ENCODE data around the gene MAP2K1.
"Not testable (repeated sequence)": the region's sequence is repeated elsewhere in the genome, so short reads cannot be mapped to it uniquely, and the experiment has no call there.

The MAP2K1 gene

GRCh38 chr15:66393037-66393436, 6.3 kb downstream of the MAP2K1 start:
- DNase-seq (ENCODE audit: low read depth in 2 of 2, low spot score in 1 of 2) = not testable (repeated sequence)

GRCh38 chr15:66394472-66394871, 7.8 kb downstream of the MAP2K1 start:
- no peak for DNase-seq (ENCODE audit: low read depth in 2 of 2, low spot score in 1 of 2)

GRCh38 chr15:66394915-66395314, 8.2 kb downstream of the MAP2K1 start:
- DNase-seq (ENCODE audit: low read depth in 2 of 2, low spot score in 1 of 2) = no peak

GRCh38 chr15:66399276-66399675, 12.6 kb downstream of the MAP2K1 start:
- no peak for DNase-seq (ENCODE audit: low read depth in 2 of 2, low spot score in 1 of 2)

GRCh38 chr15:66400351-66400774, 13.7 kb downstream of the MAP2K1 start:
- DNase-seq (ENCODE audit: low read depth in 2 of 2, low spot score in 1 of 2) = no peak

- DNase-seq (ENCODE audit: low read depth in 2 of 2, low spot score in 1 of 2) = no peak
Observed at GRCh38 chr15:66401130-66402021, 14.7 kb downstream of the MAP2K1 start.

GRCh38 chr15:66402761-66403284, 16.1 kb downstream of the MAP2K1 start:
- no peak for DNase-seq (ENCODE audit: low read depth in 2 of 2, low spot score in 1 of 2)

GRCh38 chr15:66403323-66403722, 16.6 kb downstream of the MAP2K1 start:
- DNase-seq (ENCODE audit: low read depth in 2 of 2, low spot score in 1 of 2) = no peak

GRCh38 chr15:66404122-66404521, 17.4 kb downstream of the MAP2K1 start:
- DNase-seq (ENCODE audit: low read depth in 2 of 2, low spot score in 1 of 2) = no peak

- DNase-seq (ENCODE audit: low read depth in 2 of 2, low spot score in 1 of 2) = no peak
Observed at GRCh38 chr15:66404532-66404931, 17.8 kb downstream of the MAP2K1 start.

- DNase-seq (ENCODE audit: low read depth in 2 of 2, low spot score in 1 of 2) = no peak
Observed at GRCh38 chr15:66405007-66405406, 18.3 kb downstream of the MAP2K1 start.

GRCh38 chr15:66405615-66406014, 18.9 kb downstream of the MAP2K1 start:
- no peak for DNase-seq (ENCODE audit: low read depth in 2 of 2, low spot score in 1 of 2)

GRCh38 chr15:66408254-66408653, 21.5 kb downstream of the MAP2K1 start:
- DNase-seq (ENCODE audit: low read depth in 2 of 2, low spot score in 1 of 2) = no peak

- no peak for DNase-seq (ENCODE audit: low read depth in 2 of 2, low spot score in 1 of 2)
Observed at GRCh38 chr15:66408675-66409282, 22.1 kb downstream of the MAP2K1 start.

GRCh38 chr15:66409565-66410108, 22.9 kb downstream of the MAP2K1 start:
- DNase-seq (ENCODE audit: low read depth in 2 of 2, low spot score in 1 of 2) = no peak

GRCh38 chr15:66411190-66411589, 24.5 kb downstream of the MAP2K1 start:
- no peak for DNase-seq (ENCODE audit: low read depth in 2 of 2, low spot score in 1 of 2)

GRCh38 chr15:66412220-66412619, 25.5 kb downstream of the MAP2K1 start:
- no peak for DNase-seq (ENCODE audit: low read depth in 2 of 2, low spot score in 1 of 2)

GRCh38 chr15:66413579-66413978, 26.9 kb downstream of the MAP2K1 start:
- no peak for DNase-seq (ENCODE audit: low read depth in 2 of 2, low spot score in 1 of 2)

- no peak for DNase-seq (ENCODE audit: low read depth in 2 of 2, low spot score in 1 of 2)
Observed at GRCh38 chr15:66415360-66415759, 28.6 kb downstream of the MAP2K1 start.

- DNase-seq (ENCODE audit: low read depth in 2 of 2, low spot score in 1 of 2) = no peak
Observed at GRCh38 chr15:66417736-66418135, 31.0 kb downstream of the MAP2K1 start.

GRCh38 chr15:66419471-66419870, 32.8 kb downstream of the MAP2K1 start:
- no peak for DNase-seq (ENCODE audit: low read depth in 2 of 2, low spot score in 1 of 2)

- no peak for DNase-seq (ENCODE audit: low read depth in 2 of 2, low spot score in 1 of 2)
Observed at GRCh38 chr15:66422347-66422746, 35.6 kb downstream of the MAP2K1 start.

All from stimulated activated CD8-positive, alpha-beta memory T cell treated with anti-CD3 and anti-CD28 coated beads, Interleukin-4, amount 100 ng/mL, for 4 hours (primary cell).